Dermis blood vessel endothelial cell (primary cell): ENCODE data around the gene FAM181B. TPM values are rescaled to one million over a fixed set of nuclear protein-coding genes. Genes with fewer than 3 reads are reported as not detected.
A peak's percentile ranks its signal among the peaks of the same experiment; 100 is the strongest.
"Not testable (repeated sequence)": the region's sequence is repeated elsewhere in the genome, so short reads cannot be mapped to it uniquely, and the experiment has no call there.

Experiments used
- DNase-seq: peaks from one replicate; pipeline ENCODE4 v3.0.0; 2010
- total RNA-seq: library from RNA; depleted of rRNA; stranded (reverse); fragments of >200 nt; gene quantifications from 2 replicates; pipeline ENCODE4 v1.2.3, GENCODE V29; 2014

Gene FAM181B
- total RNA-seq, 1 donor from 2014 or later: under 0.01 TPM

DNA sequence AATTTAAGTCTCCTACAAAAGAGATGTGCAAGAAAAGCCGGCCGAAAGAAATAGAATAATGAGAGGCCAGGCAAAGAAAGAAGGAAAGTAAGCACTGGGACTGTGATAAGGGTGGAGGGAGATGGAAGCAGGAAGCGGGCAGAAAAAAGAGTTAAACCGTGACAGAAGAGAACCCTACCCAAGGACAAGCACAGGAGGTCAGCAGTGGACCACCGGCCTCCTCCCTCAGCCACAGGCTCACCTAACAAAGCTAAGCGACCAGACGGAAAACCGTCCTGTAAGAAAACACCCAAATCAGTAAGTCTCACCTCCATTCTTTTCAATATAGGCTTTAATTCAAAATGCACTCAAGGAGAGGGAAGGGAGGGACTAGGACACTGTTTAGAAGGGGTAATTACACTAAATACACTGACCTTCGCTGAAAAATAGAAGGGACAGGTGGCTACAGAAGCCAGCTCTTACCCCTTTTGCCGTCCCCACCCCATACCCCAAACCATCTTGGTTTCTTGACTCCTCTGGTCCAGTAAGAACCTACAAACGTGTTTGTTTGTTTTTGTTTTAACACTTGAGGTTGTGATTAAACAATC is 1.9 kb downstream of the FAM181B start:
- DNase-seq: no peak

DNA sequence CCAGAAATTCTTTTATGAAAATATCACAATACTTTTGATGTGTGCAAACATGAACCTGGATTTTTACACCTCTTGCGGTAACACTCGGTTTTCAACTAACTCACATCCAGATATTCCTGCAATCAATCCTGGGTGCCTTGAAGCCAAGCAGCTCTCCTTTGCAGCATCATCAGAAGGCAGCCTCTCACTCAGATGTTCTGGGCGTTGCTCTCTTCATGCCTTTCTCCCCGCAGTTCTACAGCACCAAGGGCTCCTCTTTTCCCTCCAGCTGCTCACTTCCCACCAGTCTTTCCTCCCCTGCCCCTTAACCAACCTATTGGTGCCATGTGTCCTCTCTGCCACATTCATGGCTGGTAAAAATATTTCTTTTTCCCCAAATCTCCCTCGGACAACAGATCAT is 2.9 kb downstream of the FAM181B start:
- no peak for DNase-seq

DNA sequence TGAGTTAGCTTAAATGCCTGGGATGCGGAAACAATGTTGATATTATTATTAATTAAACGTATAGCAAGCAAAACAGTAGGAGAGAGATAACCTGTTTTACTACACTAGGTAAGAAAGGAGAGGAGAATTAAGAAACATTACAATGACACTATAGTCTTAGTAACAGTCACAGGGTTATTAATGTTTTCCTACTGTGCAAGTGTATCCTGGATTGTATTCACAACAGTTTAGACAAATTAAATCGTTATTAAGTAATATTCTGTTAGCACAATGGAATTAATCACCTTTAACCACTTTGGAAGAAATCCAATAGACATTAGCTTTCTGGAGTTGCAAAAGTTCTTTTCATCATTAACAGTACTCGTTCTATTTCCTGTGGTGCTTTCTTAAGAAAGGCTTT is 3.4 kb downstream of the FAM181B start:
- DNase-seq: no peak

DNA sequence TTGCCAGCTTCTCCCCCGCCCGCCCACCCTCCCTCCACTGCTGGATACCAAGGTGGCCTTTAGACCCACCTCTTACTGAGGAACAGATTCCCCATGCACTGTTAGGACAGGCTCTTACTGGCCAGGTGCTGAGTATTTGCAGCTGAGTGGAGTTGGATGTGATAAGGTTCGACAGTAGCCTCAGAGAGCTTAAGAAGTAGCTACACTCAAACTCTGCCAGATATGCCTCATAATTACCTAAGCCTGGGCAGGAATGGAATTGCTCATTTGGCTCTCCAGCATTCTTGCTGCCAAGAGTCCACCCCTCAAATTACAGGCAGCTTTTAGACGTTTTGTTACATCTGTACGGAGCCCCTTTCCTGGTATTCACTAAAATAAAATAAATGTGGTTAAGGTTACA is 9.6 kb downstream of the FAM181B start:
- no peak for DNase-seq

DNA sequence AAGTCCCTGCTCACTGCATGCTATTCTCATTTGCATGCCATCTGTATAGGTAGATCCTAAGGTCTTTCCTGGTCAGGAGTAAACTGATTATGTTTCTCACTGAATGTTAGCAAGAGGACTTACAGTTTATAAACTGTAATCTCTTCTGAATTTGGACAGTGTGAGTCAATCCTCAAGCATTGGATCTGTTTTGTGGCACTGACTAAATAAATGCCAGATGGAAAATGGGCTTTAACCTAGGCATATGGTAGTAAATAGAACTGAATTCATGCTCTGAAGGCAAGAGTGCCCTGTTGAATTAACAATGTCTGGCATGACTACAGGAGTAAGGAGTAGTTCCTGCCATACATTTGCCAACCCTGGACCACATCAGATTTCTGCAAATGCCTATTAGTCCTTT is 11.4 kb downstream of the FAM181B start:
- no peak for DNase-seq

DNA sequence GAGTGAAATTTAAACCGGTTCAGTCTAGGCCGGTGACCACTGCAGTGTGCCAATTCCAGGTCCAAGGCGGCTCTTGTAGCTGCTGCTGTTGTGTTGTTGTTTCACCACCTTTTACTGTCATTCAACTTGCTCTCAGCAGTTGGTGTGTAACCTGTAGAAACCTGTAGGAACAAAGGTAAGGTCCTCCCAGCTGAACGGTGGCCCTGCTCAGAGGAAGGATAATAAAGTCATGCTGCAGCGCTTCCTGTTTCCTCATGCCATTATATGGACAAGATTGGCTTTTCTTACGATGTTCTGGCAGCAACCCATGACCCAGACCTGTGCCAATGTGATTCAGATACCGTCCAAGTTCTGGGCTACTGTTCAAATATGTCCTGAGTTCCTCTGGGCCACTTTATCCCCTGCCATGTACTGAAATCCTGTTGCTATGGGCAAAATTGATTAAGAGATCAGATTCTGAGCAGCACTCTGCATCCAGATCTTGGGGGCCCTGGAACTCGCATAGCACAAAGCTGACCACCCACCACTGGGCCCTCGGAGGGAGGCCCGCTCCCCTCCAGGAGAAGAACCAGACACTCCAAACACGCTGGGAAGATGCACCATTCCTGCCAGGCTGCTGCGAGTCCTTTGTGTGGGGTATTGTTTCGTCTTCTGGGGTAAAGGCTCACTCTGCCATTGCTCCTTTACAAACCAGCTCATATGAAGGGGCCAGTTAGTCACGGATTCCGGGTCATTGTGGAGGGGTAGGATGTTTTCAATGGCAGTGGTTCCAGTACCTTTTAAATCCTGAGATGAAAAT is 13.2 kb downstream of the FAM181B start:
- peak; percentile 36 for DNase-seq

DNA sequence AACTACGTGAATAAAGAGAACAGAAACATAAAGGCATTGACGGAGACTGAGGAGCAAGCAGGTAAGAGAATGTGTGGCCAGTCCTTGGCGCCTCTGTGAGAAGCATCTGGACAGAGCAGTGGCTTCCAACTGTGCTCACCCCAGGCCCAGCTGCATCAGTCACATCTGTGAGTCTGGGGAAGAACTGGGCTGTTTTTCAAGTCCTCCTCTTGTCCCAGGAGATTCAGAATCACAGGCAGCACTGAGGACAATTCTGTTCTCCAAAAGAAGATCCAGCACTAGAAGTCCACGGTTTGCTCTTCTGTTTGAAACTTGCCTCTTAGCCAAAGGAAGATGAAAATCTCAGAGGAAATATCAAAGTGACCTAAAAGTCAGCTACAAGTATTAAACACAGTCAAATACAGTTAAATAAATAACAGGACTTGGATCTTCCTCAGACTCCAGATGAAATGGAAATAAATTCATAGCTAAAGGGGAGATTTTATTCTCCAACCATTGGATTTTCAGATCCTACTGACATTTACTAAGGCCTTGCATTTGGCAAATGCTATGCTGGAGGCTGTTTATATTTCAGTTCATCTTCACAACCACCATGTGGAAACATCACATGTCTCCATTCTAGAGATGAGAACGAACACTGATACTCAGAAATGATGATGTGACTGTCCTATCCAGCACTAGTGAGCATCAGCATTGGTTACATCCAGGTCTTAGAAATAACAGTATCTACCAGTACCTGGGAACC is 14.1 kb downstream of the FAM181B start:
- DNase-seq: no peak

DNA sequence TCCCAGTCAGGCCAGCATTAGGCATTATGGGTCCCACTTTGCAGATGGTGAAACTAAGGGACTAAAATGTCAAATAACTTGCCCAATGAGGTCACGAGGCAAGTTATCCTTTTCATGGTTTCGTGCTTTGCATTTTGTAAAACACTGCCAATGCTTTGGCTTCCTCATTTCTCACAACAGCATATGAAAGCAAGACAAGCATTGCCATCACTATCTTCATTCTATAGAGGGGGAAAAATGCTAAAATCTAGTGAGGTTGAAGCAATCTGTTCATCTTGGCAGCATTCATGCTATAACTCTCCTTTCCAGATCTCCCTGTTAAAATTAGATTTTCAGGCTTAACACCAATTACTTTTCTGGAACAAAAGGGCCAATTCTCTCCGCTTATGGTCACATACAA is 14.8 kb downstream of the FAM181B start:
- DNase-seq: no peak

DNA sequence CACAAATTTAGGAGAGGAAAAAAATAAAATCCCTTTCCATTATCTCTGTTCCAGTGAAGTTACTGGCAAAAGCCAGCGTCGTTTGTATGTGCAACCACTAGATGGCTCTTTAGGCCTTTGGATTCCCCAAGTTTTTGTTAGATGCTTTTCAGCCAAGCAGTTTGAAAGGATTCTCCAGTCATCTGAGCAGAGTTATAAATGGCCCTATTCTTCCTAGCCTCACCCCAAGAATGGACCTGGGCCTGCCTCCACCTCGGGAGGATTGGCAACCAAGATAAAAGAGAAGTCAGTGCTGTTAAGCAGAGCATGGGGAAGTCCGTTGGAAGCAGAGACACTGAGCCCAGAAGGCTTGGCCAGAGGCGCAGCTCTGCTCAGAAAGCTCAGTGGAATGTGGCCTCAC is 15.4 kb downstream of the FAM181B start:
- DNase-seq: peak; percentile 70

DNA sequence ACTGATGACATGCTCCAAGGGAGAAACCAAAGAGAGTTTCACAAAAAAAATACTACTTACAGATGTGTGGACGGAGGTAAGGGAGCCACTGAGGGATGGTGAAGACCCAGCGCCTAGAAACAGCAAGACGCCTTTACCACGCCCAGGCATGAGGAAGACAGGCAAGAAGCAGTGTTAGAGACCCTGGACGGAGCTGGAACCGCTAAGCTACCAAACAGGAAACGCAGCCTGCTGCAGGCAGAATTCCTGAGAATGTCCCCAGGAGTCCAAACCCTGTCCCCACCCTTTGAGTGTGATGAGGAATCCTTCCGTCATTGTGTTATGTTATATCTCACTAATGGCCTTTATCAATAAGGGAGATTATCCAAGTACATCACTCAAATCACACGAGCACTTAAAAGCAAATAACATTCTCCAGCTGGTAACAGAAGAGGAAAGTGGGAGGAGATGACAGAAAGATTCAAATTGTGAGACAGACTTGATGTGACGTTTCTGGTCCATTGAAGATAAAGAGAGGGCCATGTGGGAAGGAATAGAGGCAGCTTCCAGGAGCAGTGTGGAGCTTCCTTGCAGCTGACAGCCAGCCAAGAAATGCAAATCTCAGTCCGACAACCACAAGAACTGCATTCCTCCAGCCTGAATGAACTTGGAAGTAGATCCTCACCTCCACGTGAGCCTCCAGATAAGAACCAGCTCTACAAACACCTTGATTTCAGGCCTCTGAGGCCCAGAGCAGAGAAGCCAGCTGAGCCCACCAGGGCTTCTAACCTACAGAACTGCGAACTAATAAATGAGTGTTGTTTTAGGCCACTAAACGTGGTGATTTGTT is 19.1 kb downstream of the FAM181B start:
- no peak for DNase-seq

DNA sequence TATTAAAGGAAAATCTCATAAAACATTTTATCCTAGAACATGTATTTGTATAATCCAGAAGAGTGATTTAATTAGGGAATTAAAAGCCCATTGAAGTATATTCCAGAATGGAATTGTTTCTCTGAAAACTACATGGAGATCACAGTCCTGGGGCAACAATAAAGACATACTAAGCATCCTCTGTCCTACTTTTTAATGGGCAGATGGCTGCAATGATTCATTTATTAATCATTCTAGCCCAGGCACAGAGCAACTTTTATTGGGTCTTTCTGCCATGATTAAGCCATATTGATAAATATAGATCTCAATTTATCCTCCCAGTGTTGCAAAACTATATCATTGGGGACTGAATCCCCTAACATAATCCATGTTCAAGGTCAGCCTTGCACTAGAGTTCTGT is 22.0 kb downstream of the FAM181B start:
- DNase-seq: no peak

DNA sequence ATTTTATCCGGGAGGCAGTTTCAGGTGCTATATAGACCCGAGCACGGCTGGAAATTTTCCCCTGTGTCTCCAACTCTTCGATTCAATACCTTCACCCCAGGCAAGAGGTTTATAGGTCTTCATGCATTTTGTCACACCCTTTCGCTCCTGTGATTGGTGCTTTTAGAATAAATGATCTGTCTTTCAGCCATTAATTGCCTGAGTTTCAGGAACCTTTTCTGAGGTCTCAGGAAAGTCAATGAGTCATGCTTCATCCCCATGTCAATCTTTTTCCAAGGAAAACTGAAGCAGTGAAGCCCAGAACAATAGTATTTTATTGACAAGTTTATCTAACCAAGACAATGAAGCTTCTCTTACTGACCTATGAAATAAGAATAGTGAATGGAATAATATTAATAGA is 29.9 kb downstream of the FAM181B start:
- peak; percentile 52 for DNase-seq

DNA sequence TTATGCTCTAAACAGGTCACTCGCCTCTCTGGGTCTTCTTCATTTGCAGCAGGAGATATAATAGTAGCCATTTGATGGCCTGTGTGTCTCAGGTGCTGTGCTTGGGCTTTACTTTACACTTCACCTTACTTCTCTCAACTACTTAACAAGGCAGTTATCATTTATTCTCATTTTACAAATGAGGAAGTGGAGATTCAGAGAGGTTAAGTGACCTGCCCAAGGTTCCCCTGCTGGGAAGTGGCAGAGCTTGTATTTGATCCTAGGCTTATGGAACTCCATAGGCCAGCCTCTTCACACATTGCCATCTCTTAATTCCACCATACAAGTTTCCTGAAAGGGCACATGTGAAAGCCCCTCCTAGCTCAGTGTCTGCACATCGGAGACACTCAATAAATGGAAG is 30.4 kb downstream of the FAM181B start:
- DNase-seq: no peak

DNA sequence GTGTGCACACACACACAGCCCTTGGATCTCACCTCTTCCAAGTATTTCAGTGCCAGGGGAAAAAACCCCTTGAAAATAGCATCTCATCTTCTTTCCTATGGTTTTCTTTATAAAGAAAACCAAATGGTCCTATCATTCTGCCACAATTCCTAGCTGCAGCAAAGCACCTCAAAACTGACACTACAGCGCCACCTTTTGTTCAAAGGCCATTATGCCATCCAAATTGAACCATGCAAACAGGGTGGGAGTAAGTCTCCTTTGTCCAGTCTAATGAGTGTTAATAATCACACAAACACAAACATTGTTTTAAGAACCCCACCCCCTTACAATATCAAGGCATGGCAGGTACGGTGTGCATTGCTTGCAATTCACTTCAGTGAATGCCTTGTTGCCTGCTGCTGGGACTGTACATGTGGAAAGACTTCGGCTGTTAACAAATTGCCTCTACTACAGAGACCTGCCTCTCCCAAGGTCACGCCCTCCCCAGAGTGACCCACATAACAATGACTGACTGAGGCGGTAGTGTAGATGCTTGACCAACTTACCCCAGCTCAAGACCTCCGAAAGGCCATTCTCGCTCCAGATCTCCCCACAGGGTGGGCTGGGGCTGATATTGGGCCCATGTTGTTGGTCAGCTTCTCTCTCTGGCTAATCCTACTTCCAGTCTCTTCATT is 31.7 kb downstream of the FAM181B start:
- peak; percentile 64 for DNase-seq

DNA sequence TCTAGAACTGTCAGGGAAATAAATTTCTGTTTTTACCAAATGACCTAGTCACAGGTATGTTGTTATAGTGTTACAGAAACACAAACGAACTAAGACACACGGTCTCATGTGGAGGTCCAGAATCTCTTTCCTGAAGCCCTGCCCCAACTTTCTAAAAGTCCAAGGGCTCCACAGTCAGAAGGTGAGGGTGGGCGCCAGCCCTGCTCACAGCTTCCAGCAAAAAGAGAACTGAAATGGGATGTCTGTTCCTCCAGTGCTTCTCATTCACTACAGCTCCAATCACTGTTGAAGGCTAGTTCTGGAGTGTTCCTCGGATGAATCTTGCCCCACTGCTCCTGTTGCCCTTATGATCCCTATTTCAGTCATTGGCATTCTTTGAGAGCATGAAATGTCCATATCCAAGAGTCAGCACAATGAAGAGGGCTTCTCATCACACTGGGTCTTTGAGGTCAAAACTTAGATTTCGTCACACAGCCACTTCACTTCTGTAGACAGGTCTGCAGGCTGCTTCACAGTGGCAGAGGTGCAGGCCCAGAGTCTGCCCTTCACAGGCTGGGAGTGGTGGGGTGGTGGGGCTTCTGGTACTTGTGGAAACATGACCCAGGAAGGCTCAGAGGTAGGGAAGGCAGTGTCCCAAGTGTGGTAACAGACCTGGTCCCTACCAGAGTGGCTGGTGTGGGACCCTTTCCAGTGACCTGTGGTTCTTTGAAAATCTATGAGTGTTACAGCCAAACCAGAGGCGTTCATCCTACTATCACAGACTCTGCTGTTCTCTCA is 34.9 kb downstream of the FAM181B start:
- DNase-seq: no peak

DNA sequence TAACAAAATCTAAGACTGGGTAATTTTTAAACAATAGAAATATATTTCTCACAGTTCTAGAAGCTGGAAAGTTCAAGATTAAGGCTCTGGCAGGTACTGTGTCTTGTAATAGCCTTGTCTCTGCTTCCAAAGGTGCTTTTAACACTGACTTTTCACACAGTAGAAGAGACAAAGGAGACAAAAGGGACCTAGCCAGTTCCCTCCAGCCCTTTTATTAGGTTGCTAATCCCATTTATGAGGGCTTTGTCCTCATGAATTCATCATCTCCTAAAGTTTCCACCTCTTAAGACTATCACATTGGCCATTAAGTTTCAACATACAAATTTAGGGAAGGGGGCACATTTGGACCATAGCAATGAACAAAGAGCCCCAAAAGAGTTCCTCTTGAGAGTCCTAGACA is 40.7 kb downstream of the FAM181B start:
- no peak for DNase-seq

DNA sequence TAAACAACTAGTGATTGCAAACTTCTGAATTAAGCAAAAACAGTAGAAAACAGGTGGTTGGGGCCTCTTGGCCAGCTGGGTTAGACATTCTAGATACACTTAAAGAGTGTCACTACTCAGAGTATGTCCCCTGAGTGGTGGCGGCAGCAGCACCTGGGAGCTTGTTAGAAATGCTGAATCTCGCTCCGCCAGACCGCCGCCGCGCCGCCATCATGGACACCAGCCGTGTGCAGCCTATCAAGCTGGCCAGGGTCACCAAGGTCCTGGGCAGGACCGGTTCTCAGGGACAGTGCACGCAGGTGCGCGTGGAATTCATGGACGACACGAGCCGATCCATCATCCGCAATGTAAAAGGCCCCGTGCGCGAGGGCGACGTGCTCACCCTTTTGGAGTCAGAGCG is 44.3 kb downstream of the FAM181B start:
- DNase-seq: not testable (repeated sequence)

DNA sequence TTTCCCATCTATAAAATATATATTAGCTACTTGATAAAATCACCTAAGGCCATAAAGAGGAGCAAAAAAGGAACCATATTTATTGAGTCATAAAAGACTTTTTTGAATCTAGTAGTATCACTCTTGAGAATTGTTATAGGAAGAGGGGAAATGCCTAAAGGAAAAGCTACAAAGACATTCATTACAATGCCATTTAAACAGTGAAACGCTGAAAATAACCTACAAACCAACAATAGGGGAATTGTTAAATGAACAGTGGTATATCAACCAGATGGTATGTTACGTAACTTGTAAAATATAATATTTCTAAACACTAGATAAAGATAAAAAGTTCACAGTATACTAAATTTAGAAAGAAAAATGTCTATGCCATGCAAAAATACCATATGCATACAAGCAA is 47.5 kb downstream of the FAM181B start:
- DNase-seq: no peak

DNA sequence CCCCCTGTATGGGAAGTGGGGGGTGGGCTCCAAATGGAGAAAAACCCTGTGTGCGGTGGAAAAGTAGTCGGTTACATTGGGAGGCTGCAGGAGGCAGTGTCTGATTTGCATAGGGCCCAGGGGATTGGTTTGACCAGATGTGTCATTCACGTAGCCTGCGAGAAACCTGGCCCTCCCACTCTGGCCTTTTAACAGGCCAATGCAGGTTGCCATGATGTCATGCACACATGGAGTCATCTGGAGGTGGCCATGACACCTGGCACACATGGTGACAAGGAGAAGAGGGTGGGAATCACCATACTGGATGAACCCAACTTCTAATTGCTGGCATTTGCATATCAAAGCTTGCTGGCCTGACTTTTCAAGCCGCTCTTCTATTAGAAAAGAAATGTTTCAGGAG is 50.6 kb downstream of the FAM181B start:
- peak; percentile 3 for DNase-seq

DNA sequence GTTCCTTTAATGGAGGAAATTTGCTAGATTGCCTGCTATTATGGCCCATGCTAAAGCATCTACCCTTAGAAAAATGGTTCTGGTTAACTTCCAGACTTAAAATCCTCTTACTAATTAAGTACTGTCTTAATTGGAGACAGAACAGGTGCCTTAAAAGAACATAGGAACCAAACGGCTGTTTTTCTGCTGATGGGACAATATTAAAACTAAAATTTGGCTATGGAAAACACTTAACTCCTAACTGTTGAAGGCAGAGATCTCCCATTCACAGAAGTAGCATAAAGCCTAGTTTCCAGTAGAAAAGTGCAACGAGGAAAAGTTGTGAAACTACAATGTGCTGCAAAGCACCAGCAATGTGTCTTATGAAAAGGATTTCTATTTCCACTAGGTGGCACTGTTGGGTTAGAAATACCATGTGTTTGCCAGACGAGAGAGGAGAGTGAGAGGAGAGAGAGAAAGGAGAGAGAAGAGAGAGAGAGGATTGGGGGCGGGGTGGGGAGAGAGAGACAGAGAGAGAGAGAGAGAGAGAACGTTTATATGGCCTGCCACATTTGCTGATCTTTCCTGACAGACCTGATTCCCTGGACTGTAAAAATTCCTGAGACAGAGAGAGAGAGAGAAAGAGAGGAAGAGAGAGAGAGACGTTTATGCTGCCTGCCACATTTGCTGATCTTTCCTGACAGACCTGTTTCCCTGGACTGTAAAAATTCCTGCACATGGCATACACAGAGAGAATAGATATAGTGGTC is 51.5 kb downstream of the FAM181B start:
- DNase-seq: peak; percentile 78

DNA sequence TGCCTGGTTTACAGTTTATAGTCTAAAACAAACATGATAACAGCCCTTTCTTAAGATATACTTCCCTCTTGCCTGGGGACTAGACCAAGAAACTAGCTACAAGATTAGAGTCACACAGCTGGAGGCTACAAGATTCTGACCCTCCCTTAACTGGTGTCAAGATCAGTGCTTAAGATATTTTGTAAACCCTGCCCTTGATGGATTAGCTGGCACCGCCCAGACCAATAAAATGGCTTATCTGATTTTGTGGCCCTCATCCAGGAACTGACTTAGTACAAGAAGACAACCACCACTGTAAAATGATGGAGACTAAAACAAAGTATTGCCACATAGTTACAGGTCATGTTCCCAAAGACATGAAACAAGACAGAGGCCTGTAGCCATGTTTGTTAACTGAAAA is 53.4 kb downstream of the FAM181B start:
- no peak for DNase-seq
